Measurements from ENCODE around the gene KRTAP10-6.
"Not testable (repeated sequence)": the region's sequence is repeated elsewhere in the genome, so short reads cannot be mapped to it uniquely, and the experiment has no call there.

Gene KRTAP10-6

DNA sequence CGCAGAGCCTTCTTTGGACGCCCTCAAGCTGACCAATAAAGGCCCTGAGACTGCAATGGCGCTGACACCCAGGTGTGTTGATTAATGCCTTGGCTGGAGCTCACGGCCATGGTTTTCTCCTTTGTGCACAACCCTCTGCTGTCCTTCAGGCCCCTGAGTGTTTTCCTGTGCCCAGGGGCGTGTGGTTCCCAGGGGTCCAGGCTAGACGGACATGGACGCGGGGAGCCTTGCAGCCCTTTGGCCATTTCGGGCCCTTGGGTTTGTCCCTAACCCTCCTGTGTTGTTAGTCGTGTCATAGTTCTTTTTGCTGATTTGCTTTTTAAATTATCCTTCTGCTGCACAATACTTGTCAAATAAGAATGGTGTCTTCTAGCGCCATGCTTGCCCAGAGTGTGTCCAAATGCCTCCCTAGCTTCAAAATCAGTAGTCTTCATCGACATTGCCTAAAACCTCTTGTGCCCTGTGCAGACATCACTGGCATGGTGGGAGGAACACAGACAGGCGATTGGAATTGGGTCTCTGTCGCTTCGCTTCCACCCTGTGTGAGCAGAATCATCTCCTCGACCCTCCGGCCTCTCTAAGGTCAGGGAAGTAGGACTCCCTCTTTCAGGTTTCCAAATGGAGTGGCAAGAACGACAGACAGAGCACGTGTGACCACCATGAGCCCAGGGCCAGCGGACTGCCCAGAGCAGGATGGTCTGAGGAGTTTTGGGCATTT is 16.8 kb downstream of the KRTAP10-6 start:
- no peak for DNase-seq

DNA sequence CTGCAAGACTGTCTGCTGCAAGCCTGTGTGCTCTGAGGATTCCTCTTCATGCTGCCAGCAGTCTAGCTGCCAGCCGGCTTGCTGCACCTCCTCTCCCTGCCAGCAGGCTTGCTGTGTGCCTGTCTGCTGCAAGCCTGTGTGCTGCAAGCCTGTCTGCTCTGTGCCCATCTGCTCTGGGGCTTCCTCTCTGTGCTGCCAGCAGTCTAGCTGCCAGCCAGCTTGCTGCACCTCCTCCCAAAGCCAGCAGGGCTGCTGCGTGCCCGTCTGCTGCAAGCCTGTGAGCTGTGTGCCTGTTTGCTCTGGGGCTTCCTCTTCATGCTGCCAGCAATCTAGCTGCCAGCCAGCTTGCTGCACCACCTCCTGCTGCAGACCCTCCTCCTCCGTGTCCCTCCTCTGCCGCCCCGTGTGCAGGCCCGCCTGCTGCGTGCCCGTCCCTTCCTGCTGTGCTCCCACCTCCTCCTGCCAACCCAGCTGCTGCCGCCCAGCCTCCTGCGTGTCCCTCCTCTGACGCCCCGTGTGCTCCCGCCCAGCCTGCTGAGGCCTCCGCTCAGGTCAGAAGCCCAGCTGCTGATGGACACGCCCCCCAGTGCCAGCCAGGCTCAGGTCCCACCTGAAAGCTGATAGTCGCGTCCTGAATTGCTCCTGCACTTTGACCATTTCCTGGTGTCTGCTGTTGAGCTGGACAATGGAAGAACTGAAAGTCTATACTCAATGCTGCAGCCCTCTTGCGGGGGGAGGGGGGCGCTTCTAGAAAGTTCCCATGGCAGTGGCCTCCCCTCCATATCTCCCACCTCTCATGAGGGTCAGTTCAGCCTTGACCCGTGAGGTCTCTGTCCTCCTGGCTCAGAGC is 17.6 kb downstream of the KRTAP10-6 start:
- DNase-seq: no peak

DNA sequence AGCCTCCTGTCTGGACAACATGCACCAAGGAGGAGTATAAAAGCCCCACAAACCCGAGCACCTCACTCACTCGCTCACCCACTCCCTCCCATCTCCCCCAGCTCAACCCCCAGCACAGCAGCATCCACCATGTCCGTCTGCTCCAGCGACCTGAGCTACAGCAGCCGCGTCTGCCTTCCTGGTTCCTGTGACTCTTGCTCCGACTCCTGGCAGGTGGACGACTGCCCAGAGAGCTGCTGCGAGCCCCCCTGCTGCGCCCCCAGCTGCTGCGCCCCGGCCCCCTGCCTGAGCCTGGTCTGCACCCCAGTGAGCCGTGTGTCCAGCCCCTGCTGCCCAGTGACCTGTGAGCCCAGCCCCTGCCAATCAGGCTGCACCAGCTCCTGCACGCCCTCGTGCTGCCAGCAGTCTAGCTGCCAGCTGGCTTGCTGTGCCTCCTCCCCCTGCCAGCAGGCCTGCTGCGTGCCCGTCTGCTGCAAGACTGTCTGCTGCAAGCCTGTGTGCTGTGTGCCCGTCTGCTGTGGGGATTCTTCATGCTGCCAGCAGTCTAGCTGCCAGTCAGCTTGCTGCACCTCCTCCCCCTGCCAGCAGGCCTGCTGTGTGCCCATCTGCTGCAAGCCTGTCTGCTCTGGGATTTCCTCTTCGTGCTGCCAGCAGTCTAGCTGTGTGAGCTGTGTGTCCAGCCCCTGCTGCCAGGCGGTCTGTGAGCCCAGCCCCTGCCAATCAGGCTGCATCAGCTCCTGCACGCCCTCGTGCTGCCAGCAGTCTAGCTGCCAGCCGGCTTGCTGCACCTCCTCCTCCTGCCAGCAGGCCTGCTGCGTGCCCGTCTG is 18.5 kb downstream of the KRTAP10-6 start, which contains the start of gene KRTAP10-4:
Gene KRTAP10-4 (plus strand): TSS at position 100 of the 827 bp plus-strand sequence. CDS start 30 bp downstream, at position 130.
- not testable (repeated sequence) for DNase-seq

- no peak for DNase-seq
These were observed 19.2 kb downstream of the KRTAP10-6 start for GRCh38 chr21:44572959-44573583.

GRCh38 chr21:44571844-44572782 is 20.2 kb downstream of the KRTAP10-6 start:
- no peak for DNase-seq

GRCh38 chr21:44571296-44571695 is 21.0 kb downstream of the KRTAP10-6 start:
- DNase-seq: no peak

DNA sequence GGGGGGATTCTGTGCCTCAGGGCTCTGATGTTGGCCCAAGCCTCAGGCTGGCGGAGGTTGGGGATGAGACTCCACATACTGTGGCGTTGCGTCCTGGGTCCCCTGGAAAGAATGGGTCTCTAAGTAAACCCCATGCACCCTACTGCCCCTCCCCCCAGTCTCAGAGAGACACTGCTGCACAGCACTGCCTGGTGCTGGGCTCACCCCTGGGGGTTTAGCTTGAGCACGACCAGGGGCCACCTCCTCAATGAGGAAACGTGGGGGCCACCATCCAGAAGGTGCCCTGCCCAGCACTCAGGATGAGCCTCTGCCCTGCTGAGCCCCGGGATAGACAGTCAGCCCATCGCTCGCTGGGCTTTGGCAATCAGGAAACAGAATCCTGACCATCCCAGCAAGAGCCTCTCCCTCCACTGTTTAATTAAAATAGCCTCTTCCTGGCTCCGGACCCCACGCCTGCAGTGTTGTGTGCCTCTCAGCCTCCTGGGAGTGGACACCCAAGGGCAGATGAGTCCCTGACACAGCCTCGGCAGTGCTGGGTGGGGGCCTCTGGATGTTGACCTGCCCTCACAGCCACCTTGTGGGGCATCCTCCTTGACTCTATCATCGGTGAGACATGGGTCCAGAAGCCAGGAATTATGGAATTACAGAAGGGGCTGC is 22.3 kb downstream of the KRTAP10-6 start:
- DNase-seq: no peak

DNA sequence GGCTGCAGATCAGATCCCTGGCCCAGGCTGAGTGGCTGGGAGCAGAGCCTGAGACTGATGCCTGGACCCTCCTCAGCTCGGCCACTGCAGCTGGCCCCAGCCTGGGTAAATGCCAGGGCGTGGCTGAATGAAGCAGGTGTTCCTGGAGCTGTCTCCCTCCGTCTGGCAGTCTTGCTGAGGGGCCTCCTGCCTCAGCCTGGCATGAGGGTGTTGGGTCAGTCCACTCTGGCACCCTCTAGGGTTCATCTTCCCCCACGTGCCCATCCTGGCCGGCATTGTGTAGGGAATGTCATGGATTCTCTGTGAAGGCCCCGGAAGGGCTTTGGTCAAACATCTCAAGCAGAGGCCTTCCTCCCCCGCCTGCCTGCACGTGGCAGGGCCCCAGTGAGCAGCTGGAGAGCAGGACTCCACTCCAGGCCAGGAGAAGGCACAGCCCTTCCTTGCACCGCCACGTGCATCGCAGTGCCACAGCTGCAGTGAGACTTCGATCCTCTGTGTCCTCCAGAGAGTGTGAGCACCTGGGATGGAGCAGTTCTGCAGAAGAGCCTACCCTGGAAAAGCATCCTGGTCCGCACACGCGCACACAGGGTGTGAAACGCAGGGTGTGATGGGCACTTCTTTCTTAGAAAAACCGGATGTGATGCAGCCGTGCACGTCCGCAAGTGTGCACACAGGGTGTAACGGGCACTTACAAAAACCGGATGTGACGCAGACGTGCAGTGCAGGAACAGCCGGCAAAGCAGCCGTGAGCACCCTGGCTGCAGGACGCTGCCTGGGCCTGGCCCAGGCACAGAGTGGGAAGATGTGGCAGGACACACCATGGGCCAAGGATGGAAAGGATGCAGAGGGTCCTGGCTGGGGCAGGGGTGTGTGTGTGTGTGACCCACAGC is 23.4 kb downstream of the KRTAP10-6 start:
- no peak for DNase-seq

- no peak for DNase-seq
These were observed 24.0 kb downstream of the KRTAP10-6 start for GRCh38 chr21:44568261-44568660.

GRCh38 chr21:44567481-44568171 is 24.7 kb downstream of the KRTAP10-6 start:
- no peak for DNase-seq

- no peak for DNase-seq
These were observed 25.9 kb downstream of the KRTAP10-6 start for GRCh38 chr21:44566403-44566802.

- no peak for DNase-seq
These were observed 27.3 kb downstream of the KRTAP10-6 start for GRCh38 chr21:44564886-44565598.

DNA sequence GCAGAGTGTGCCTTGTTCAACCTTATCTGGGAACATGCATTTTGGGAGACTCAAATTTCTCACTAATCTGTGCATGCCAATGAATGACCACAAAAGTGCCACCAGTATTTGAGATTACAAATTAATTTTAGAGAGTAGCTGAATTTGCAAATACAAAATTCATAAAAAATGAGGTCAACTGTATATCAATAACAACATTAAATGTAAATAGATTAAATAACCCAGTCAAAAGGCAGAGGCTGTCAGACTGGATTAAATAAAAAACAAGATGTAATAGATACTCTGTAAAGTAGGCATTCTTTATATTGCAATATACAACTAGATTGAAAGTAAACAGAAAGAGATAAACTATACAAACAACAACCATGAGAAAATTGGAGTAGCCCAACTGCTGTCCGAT is 28.2 kb downstream of the KRTAP10-6 start:
- DNase-seq: no peak

- DNase-seq: no peak
These were observed 33.6 kb downstream of the KRTAP10-6 start, which contains the start of gene KRTAP10-3 for GRCh38 chr21:44558695-44559094. Gene KRTAP10-3, minus strand, starts transcription at chr21:44558795. Its CDS starts 80 bp downstream, at chr21:44558715.

DNA sequence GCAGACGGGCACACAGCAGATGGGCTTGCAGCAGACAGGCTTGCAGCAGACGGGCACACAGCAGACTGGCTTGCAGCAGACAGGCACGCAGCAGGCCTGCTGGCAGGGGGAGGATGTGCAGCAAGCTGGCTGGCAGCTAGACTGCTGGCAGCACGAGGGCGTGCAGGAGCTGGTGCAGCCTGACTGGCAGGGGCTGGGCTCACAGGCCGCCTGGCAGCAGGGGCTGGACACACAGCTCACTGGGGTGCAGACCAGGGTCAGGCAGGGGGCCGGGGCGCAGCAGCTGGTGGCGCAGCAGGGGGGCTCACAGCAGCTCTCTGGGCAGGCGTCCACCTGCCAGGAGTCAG is 34.0 kb downstream of the KRTAP10-6 start:
- not testable (repeated sequence) for DNase-seq

GRCh38 chr21:44557491-44558328 is 34.6 kb downstream of the KRTAP10-6 start:
- no peak for DNase-seq

GRCh38 chr21:44556879-44557278 is 35.4 kb downstream of the KRTAP10-6 start:
- no peak for DNase-seq
